Lung (tissue), 12 donors: ENCODE results near the gene HK1. TPM values are rescaled to one million over a fixed set of nuclear protein-coding genes. Genes with fewer than 3 reads are reported as not detected.

Experiments used
- ATAC-seq: fragments of 200-7000 bp; cut with Tn5 transposase; one replicate; pipeline ENCODE4 v1.9.1; 2020; ENCODE audit warnings: moderate number of reproducible peaks; ENCODE audit not compliant: insufficient read depth, low FRiP score
- DNase-seq, 3 donors: peaks; one replicate each; pipeline ENCODE4 v3.0.0-alpha.2; 2013 to 2017
- H3K27ac ChIP-seq, 2 donors: one replicate each; pipeline ENCODE4 v1.5.1; 2013; ENCODE audit warnings: mild to moderate bottlenecking in 2 of 2, moderate library complexity in 2 of 2, control low read depth in 1 of 2, inconsistent platforms in 1 of 2, low read depth in 1 of 2, low read length in 1 of 2
- H3K27me3 ChIP-seq, 3 donors: one replicate each; pipeline ENCODE4 v1.5.1; 2013; ENCODE audit warnings: low read length in 2 of 3; ENCODE audit not compliant: control insufficient read depth in 3 of 3, insufficient read depth in 3 of 3
- H3K36me3 ChIP-seq, 4 donors: one replicate each; pipeline ENCODE4 v1.5.1; 2013; ENCODE audit warnings: low read length in 4 of 4, mild to moderate bottlenecking in 1 of 4, moderate library complexity in 1 of 4; ENCODE audit not compliant: control insufficient read depth in 4 of 4, insufficient read depth in 4 of 4
- H3K4me1 ChIP-seq, 5 donors: one replicate each; pipeline ENCODE4 v1.5.1; 2013; ENCODE audit warnings: low read length in 5 of 5, mild to moderate bottlenecking in 2 of 5, moderate library complexity in 1 of 5; ENCODE audit not compliant: control insufficient read depth in 5 of 5, insufficient read depth in 5 of 5
- H3K4me3 ChIP-seq: one replicate; pipeline ENCODE4 v1.5.1; 2013; ENCODE audit warnings: mild to moderate bottlenecking, control low read depth, moderate library complexity
- H3K9ac ChIP-seq, 2 donors: one replicate each; pipeline ENCODE4 v1.5.1; 2013; ENCODE audit warnings: low read length in 2 of 2, control low read depth in 1 of 2; ENCODE audit not compliant: insufficient read depth in 1 of 2
- H3K9me3 ChIP-seq, 4 donors: one replicate each; pipeline ENCODE4 v1.5.1; 2013; ENCODE audit warnings: low read length in 3 of 4, mild to moderate bottlenecking in 1 of 4, moderate library complexity in 1 of 4; ENCODE audit not compliant: control insufficient read depth in 4 of 4, insufficient read depth in 3 of 4
- WGBS, 2 donors: extraction: QIAGEN DNeasy Blood & Tissue Kit; methylation state at CpG; one replicate each; pipeline ENCODE4 v1.1.7; 2013; 5-methylcytosine and 5-hydroxymethylcytosine counted together
- polyA plus RNA-seq, 2 donors: library from polyadenylated mRNA; stranded (reverse); fragments of 200-250 nt; gene quantifications; one replicate each; pipeline ENCODE4 v1.2.1, GENCODE V29; 2013
- total RNA-seq, 2 donors: library from RNA; depleted of rRNA in 1 of 2; stranded (reverse); fragments of >200 nt in 1 of 2; gene quantifications; one replicate each; pipeline ENCODE4 v1.2.1, GENCODE V29; 2014 to 2021
- TF ChIP-seq, protein P1 (sequence below): IDR thresholded peaks from 2 replicates; pipeline ENCODE4 v1.5.1; 2012; ENCODE audit warnings: mild to moderate bottlenecking; ENCODE audit errors: control extremely low read depth, extremely low read depth
- donor health status: control.
- donor health status: control.
- donor health status: Bipolar disorder and iron deficiency.
- donor health status: healthy.
- donor health status: DM: yes; HTN: yes; CAD: no.

The HK1 gene
- total and polyA plus RNA-seq, 4 donors: 33.6 to 120 (median 78.0) TPM

- Histone ChIP-seq H3K4me3 (no peak overlapping the region), H3K4me1 (peaks cover 0 to 21% (median 11%) of the 10 kb centered on the region in 5 donors), H3K27ac (no peak overlapping the region), H3K27me3 (no peaks in the 10 kb centered on the region), H3K36me3 (no peaks in the 10 kb centered on the region), H3K9me3 (no peaks in the 10 kb centered on the region), H3K9ac (no peak overlapping the region)
- DNase-seq (no peak), ATAC-seq (no peak)
- 94 to 96% methylated on average over 14 of the region's 14 CpGs for WGBS, 2 donors
- TF ChIP-seq, protein P1, sequence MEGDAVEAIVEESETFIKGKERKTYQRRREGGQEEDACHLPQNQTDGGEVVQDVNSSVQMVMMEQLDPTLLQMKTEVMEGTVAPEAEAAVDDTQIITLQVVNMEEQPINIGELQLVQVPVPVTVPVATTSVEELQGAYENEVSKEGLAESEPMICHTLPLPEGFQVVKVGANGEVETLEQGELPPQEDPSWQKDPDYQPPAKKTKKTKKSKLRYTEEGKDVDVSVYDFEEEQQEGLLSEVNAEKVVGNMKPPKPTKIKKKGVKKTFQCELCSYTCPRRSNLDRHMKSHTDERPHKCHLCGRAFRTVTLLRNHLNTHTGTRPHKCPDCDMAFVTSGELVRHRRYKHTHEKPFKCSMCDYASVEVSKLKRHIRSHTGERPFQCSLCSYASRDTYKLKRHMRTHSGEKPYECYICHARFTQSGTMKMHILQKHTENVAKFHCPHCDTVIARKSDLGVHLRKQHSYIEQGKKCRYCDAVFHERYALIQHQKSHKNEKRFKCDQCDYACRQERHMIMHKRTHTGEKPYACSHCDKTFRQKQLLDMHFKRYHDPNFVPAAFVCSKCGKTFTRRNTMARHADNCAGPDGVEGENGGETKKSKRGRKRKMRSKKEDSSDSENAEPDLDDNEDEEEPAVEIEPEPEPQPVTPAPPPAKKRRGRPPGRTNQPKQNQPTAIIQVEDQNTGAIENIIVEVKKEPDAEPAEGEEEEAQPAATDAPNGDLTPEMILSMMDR: no peak
Observed at GRCh38 chr10:69435966-69436520, 157.7 kb downstream of the HK1 start.

DNA sequence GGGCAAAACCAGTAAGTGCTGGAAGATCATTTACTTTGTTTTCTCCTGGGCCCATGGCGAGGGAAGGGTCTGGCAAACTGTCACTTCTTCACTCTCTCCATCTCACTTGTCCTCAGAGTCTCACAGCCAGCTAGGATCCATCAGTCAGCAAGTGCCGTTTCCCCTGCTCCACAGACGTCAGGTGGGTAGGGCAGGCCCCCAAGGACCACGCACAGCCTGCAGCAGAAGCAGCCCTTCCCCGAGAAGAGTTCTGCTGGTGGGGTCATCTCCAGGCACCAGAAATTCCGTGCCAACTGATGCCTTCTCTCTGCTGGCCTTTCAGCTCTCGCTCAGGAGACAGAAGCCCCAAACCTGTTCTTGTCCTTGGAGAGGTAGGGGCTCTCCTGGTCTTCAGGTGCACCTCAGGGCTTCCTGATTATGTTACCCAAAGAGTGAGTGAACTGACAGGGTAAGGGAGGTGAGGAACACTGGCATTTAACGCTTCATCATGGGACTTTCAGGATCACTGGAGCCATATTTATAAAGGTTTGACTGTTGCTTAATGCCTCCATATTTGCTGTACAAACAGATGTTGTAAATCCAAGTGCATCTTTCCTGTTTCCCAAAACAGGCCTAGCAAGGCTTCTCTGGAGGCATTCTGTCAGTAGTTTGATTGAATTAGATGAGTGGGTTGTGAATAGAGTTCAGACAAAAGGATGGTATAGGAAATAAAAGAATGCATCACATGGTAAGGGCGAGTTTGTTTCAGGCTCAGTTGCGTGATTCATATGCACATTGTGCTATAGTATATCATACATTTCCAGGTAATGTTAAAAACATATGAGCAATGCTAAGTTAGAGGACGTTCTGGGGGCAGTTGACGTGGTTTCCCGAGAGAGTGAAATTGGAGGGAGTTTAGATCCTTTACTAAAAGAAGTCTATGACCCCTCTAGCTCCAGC, 159.3 kb downstream of the HK1 start:
- Histone ChIP-seq H3K9ac (no peak overlapping the region), H3K9me3 (no peaks in the 10 kb centered on the region), H3K4me3 (no peak overlapping the region), H3K27ac (peak overlapping the region in 1 of 2 donors; percentile 78), H3K4me1 (peaks cover 0 to 21% (median 11%) of the 10 kb centered on the region in 5 donors), H3K36me3 (no peaks in the 10 kb centered on the region), H3K27me3 (no peaks in the 10 kb centered on the region)
- TF ChIP-seq, protein P1: no peak
- DNase-seq: no peak
- no peak for ATAC-seq
- 91 to 93% methylated on average over 13 of the region's 13 CpGs for WGBS, 2 donors

- peak; percentile 54 for ATAC-seq
Observed at GRCh38 chr10:69438536-69439349, 160.4 kb downstream of the HK1 start.

More at GRCh38 chr10:69438536-69439349, 160.4 kb downstream of the HK1 start:
- Histone ChIP-seq H3K9ac (peak overlapping the region in 1 of 2 donors; percentile 49), H3K27ac (peak overlapping the region; percentile 25 to 92), H3K27me3 (no peaks in the 10 kb centered on the region), H3K4me3 (no peak overlapping the region), H3K4me1 (peaks cover 0 to 21% (median 11%) of the 10 kb centered on the region in 5 donors), H3K36me3 (no peaks in the 10 kb centered on the region), H3K9me3 (no peaks in the 10 kb centered on the region)
- 28 to 36% methylated on average over 10 of the region's 10 CpGs for WGBS, 2 donors
- peak in 2 of 3 donors; percentile 51 to 69 for DNase-seq
- TF ChIP-seq, protein P1: no peak
